NT2/D1 (cell line): ENCODE measurements around the gene HACD4.

ENCODE experiments used
- SUZ12 ChIP-seq: IDR thresholded peaks from 2 replicates; pipeline ENCODE4 v1.6.1; 2011; ENCODE audit not compliant: insufficient read length, insufficient read depth; ENCODE audit errors: extremely low read depth
- YY1 ChIP-seq: IDR thresholded peaks from 2 replicates; pipeline ENCODE4 v1.6.1; 2011; ENCODE audit not compliant: insufficient read length, insufficient read depth

- TF ChIP-seq SUZ12 = no peak
- no peak for TF ChIP-seq YY1
Measured at GRCh38 chr9:21029661-21030060, 1.8 kb downstream of the HACD4 start.
